Uterus (tissue), 4 donors: ENCODE data around the gene LMNA. TPM values are rescaled to one million over a fixed set of nuclear protein-coding genes. Genes with fewer than 3 reads are reported as not detected.

Experiments used
- DNase-seq, 2 donors: peaks; one replicate each; pipeline ENCODE4 v3.0.0-alpha.2; 2019 to 2020
- H3K27ac ChIP-seq, 2 donors: fragments of 200-600 bp; sonication (generic); 1 replicate in 1 of 2; 2 replicates in 1 of 2; pipeline ENCODE4 v1.5.1; 2016 to 2018
- H3K27me3 ChIP-seq, 2 donors: fragments of 200-600 bp; sonication (generic); one replicate each; pipeline ENCODE4 v1.5.1; 2018 to 2019; ENCODE audit warnings: control low read depth in 1 of 2
- H3K36me3 ChIP-seq, 2 donors: fragments of 200-600 bp; sonication (generic); one replicate each; pipeline ENCODE4 v1.5.1; 2019; ENCODE audit warnings: control low read depth in 1 of 2
- H3K4me1 ChIP-seq, 2 donors: fragments of 200-600 bp; sonication (generic); one replicate each; pipeline ENCODE4 v1.5.1; 2018 to 2019; ENCODE audit warnings: control low read depth in 1 of 2
- H3K4me3 ChIP-seq, 2 donors: fragments of 200-600 bp; sonication (generic); 1 replicate in 1 of 2; 2 replicates in 1 of 2; pipeline ENCODE4 v1.5.1; 2018 to 2019; ENCODE audit warnings: mild to moderate bottlenecking in 1 of 2
- H3K9me3 ChIP-seq, 2 donors: fragments of 200-600 bp; sonication (generic); one replicate each; pipeline ENCODE4 v1.5.1; 2019; ENCODE audit warnings: control low read depth in 1 of 2
- POLR2A ChIP-seq, 2 donors: fragments of 450-650 bp; IDR thresholded peaks; one replicate each; pipeline ENCODE4 v1.6.1; 2016; ENCODE audit warnings: antibody characterized with exemption in 2 of 2, mild to moderate bottlenecking in 1 of 2, moderate library complexity in 1 of 2
- intact Hi-C: fragments of 100-400 bp; cut with DNase I; formaldehyde crosslinking; loops from one replicate; pipeline ENCODE4 v1.15.1; 2023; ENCODE audit warnings: low total_unique reads
- total RNA-seq, 4 donors: library from RNA; depleted of rRNA in 3 of 4; stranded (reverse); fragments of >200 nt in 3 of 4; gene quantifications; one replicate each; pipeline versions ENCODE4 v1.1.0 to v1.2.4, GENCODE V29; 2014 to 2023
- TF ChIP-seq, protein P1 (sequence below), 4 experiments: fragments of 200-600 bp in 2 of 4; fragments of 450-650 bp in 2 of 4; sonication (generic) in 2 of 4; IDR thresholded peaks; one replicate each; pipeline ENCODE4 v1.5.1; 2016 to 2019; ENCODE audit warnings: antibody characterized with exemption in 4 of 4, mild to moderate bottlenecking in 2 of 4, moderate library complexity in 1 of 4
- donor health status: DM: yes; HTN: yes; CAD: no.

LMNA gene
- total RNA-seq, 4 donors from 2014 or later = 245 to 533 (median 373) TPM

DNA sequence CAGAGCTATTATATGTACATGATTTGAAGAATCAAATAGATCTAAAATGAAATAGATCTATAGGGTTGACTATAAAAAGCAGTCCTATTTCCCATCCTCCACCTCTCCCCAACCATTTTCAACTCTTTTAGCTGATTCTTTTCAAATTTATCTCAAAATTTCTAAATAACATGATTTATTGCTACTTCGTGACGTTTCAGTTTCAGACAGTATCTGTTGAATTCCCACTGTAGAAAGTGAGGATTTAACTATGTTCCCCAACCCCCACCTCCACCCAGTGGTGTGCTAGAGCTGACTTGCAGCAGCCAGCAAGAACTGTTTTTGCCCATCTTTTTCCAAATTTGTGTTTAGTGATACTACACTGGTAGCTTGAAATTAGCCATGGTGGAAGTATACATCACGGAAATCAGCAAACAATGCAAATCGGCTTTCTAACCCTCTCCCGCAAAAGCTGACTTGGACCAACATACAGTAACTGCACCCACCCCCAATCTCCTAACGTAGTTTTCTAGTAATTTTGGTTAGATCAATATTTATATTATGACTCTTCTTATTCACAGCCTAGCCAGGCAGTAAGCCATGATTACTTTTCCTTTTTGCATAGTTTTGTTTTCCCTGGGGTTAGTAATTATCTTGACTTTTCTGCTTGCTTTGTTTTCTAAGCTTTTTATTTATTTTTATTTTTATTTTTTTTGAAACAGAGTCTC, 49.8 kb downstream of the LMNA start:
- intact Hi-C loops = no loop called here
- TF ChIP-seq POLR2A (IDR thresholded peaks at IDR 0.05) = no peak
- TF ChIP-seq, protein P1, sequence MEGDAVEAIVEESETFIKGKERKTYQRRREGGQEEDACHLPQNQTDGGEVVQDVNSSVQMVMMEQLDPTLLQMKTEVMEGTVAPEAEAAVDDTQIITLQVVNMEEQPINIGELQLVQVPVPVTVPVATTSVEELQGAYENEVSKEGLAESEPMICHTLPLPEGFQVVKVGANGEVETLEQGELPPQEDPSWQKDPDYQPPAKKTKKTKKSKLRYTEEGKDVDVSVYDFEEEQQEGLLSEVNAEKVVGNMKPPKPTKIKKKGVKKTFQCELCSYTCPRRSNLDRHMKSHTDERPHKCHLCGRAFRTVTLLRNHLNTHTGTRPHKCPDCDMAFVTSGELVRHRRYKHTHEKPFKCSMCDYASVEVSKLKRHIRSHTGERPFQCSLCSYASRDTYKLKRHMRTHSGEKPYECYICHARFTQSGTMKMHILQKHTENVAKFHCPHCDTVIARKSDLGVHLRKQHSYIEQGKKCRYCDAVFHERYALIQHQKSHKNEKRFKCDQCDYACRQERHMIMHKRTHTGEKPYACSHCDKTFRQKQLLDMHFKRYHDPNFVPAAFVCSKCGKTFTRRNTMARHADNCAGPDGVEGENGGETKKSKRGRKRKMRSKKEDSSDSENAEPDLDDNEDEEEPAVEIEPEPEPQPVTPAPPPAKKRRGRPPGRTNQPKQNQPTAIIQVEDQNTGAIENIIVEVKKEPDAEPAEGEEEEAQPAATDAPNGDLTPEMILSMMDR (IDR thresholded peaks at IDR 0.05) = no peak
- Histone ChIP-seq H3K4me3 (no peak overlapping the region), H3K4me1 (peaks cover 0 to 4% of the 10 kb centered on the region in 2 donors), H3K27ac (no peak overlapping the region), H3K36me3 (no peaks in the 10 kb centered on the region), H3K27me3 (no peaks in the 10 kb centered on the region), H3K9me3 (no peaks in the 10 kb centered on the region)
- no peak for DNase-seq

DNA sequence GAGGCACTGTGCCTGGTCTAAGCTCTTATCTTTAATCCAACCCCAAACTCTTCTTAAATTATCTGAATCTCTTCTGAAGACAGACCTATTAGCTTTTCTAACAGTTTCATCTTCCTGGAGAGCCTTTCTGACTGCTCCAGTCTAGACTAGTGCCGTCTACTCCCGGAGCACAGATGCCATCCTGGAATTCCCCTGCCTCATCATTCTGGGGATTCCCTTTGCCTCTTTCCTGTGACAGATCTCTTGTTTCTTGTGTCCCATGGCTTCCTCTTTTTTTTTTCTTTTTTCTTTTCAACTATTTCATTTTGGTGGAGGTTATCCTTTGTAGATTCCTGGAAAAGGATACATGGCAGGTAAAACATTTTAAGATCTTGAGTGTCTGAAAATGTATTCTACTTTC, 50.6 kb downstream of the LMNA start:
- Histone ChIP-seq H3K4me1 (peaks cover 0 to 4% of the 10 kb centered on the region in 2 donors), H3K4me3 (no peak overlapping the region), H3K36me3 (no peaks in the 10 kb centered on the region), H3K27me3 (no peaks in the 10 kb centered on the region), H3K9me3 (no peaks in the 10 kb centered on the region), H3K27ac (no peak overlapping the region)
- no peak for DNase-seq
- intact Hi-C loops = no loop called here
- TF ChIP-seq, protein P1 (IDR thresholded peaks at IDR 0.05) = no peak
- no peak for TF ChIP-seq POLR2A (IDR thresholded peaks at IDR 0.05)

DNA sequence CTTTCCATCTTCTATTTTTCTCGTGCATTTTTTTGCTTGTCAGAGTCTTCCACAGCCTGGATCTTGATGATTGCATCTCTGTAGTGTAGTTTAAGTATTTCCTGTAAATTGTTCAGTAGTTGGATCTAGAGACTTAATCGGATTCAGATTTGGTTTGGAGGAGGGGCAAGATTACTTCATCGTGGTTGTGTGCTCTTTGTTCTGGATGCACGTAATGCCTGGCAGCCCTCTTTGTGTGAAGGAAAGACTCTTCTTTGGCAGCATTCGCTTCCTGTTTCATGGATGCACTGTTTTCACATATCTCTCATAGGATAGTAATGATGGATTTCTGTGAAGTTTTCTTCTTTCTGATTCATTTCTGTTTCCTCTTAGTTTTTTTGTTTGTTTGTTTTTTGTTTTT, 53.0 kb downstream of the LMNA start:
- Histone ChIP-seq H3K27ac (no peak overlapping the region), H3K27me3 (no peaks in the 10 kb centered on the region), H3K4me3 (no peak overlapping the region), H3K9me3 (no peaks in the 10 kb centered on the region), H3K4me1 (no peaks in the 10 kb centered on the region), H3K36me3 (no peaks in the 10 kb centered on the region)
- TF ChIP-seq, protein P1 (IDR thresholded peaks at IDR 0.05) = no peak
- TF ChIP-seq POLR2A (IDR thresholded peaks at IDR 0.05) = no peak
- DNase-seq = no peak
- intact Hi-C loops = no loop called here

DNA sequence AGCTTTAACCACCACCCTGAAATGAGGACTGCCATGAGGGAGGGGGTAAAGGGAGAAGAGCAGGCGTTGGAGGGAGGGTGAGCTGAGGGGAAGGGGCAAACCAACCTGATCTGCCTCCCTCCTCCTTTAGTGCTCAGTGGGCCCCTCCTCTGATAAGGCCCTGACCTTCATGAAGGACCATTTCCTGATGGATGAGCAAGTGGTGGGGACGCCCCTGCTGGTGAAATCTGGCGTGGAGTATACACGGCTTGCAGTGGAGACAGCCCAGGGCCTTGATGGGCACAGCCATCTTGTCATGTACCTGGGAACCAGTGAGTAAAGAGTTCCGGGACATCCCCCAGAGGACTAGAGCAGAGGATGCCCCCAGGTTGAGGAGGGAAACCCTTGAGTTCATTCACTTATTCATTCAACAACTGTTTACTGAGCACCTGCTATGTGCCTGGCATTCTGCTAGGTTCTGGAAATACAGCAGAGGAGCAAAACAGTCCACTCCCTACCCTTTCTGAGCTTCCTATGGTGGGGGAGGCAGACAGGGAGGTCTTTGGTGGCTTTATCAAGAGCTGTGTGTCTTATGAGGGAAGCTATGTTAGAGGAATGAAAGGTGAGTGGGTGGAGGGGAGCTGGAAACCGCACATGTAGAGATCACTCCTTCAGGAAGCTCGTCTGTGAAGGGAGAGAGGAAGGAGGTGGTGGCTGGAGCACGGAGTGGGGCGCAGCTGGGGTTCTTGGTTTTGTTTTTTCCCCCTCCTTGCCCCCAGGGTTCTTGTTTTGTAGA, 58.4 kb downstream of the LMNA start:
- TF ChIP-seq, protein P1 (IDR thresholded peaks at IDR 0.05) = no peak
- no peak for TF ChIP-seq POLR2A (IDR thresholded peaks at IDR 0.05)
- Histone ChIP-seq H3K4me1 (no peaks in the 10 kb centered on the region), H3K4me3 (no peak overlapping the region), H3K27ac (no peak overlapping the region), H3K9me3 (no peaks in the 10 kb centered on the region), H3K27me3 (no peaks in the 10 kb centered on the region), H3K36me3 (no peaks in the 10 kb centered on the region)
- intact Hi-C loops = no loop called here
- no peak for DNase-seq

DNA sequence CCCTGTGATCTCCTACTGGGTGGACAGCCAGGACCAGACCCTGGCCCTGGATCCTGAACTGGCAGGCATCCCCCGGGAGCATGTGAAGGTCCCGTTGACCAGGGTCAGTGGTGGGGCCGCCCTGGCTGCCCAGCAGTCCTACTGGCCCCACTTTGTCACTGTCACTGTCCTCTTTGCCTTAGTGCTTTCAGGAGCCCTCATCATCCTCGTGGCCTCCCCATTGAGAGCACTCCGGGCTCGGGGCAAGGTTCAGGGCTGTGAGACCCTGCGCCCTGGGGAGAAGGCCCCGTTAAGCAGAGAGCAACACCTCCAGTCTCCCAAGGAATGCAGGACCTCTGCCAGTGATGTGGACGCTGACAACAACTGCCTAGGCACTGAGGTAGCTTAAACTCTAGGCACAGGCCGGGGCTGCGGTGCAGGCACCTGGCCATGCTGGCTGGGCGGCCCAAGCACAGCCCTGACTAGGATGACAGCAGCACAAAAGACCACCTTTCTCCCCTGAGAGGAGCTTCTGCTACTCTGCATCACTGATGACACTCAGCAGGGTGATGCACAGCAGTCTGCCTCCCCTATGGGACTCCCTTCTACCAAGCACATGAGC, 62.2 kb downstream of the LMNA start:
- no peak overlapping the region for H3K4me3 ChIP-seq
- no peak for DNase-seq
- no peaks in the 10 kb centered on the region for H3K9me3 ChIP-seq
- intact Hi-C loops = no loop called here
- H3K4me1 ChIP-seq = no peaks in the 10 kb centered on the region
- no peaks in the 10 kb centered on the region for H3K36me3 ChIP-seq
- no peak for TF ChIP-seq POLR2A (IDR thresholded peaks at IDR 0.05)
- TF ChIP-seq, protein P1 (IDR thresholded peaks at IDR 0.05) = no peak
- no peaks in the 10 kb centered on the region for H3K27me3 ChIP-seq
- no peak overlapping the region for H3K27ac ChIP-seq
